NT2/D1 (cell line): Measurements from ENCODE around the gene POLR2J.
A peak's percentile ranks its signal among the peaks of the same experiment; 100 is the strongest.

Experiments used
- DNase-seq: peaks from one replicate; pipeline ENCODE4 v3.0.0-alpha.2; 2011; ENCODE audit warnings: low read depth, low spot score
- H3K27me3 ChIP-seq: 2 replicates; pipeline ENCODE4 v1.6.0; 2011; ENCODE audit warnings: mild to moderate bottlenecking; ENCODE audit not compliant: insufficient read length, insufficient read depth
- H3K36me3 ChIP-seq: 2 replicates; pipeline ENCODE4 v1.6.1; 2011; ENCODE audit warnings: mild to moderate bottlenecking, low read length, mixed read lengths; ENCODE audit not compliant: insufficient read depth, insufficient read length
- H3K4me1 ChIP-seq: 2 replicates; pipeline ENCODE4 v1.5.1; 2011; ENCODE audit not compliant: insufficient read depth, insufficient read length
- H3K4me3 ChIP-seq: 2 replicates; pipeline ENCODE4 v1.5.1; 2011; ENCODE audit warnings: low read depth; ENCODE audit not compliant: insufficient read length
- H3K9ac ChIP-seq: 2 replicates; pipeline ENCODE4 v1.6.0; 2011; ENCODE audit warnings: low read depth; ENCODE audit not compliant: insufficient read length
- H3K9me3 ChIP-seq: 2 replicates; pipeline ENCODE4 v1.5.1; 2011; ENCODE audit warnings: mild to moderate bottlenecking, low read length; ENCODE audit not compliant: insufficient read depth
- SUZ12 ChIP-seq: IDR thresholded peaks from 2 replicates; pipeline ENCODE4 v1.6.1; 2011; ENCODE audit not compliant: insufficient read length, insufficient read depth; ENCODE audit errors: extremely low read depth
- YY1 ChIP-seq: IDR thresholded peaks from 2 replicates; pipeline ENCODE4 v1.6.1; 2011; ENCODE audit not compliant: insufficient read length, insufficient read depth
- ZNF274 ChIP-seq: IDR thresholded peaks from 2 replicates; pipeline ENCODE4 v1.6.1; 2011; ENCODE audit warnings: mild to moderate bottlenecking, low read depth, low read length

The POLR2J gene

DNA sequence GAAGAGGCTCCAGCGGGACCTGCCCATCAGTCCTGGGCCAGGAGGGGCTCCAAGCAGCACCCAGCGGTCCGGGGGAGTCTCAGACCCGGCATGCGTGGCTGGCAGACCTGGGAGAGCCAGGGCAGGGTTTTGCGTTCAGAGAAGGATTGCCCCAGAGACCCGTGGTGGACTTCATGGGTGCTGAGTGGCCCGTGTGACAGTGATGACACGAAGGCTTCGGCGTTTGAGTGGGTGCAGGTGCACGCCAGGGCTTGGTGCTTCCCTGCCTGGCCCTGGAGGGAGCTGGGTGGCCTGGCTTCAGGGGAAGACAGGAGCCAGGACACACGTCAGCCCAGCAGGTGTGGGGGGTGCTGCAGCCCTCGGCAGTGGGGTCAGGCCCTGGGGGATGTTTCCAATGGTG is 31.4 kb downstream of the POLR2J start:
- no peak for DNase-seq
- Histone ChIP-seq H3K9me3 (no peaks in the 10 kb centered on the region), H3K9ac (peak overlapping the region; percentile 11), H3K27me3 (no peaks in the 10 kb centered on the region), H3K4me3 (no peak overlapping the region), H3K4me1 (peaks cover 8% of the 10 kb centered on the region), H3K36me3 (peaks cover 29% of the 10 kb centered on the region)
- TF ChIP-seq ZNF274, result no peak
- no peak for TF ChIP-seq YY1
- no peak for TF ChIP-seq SUZ12

GRCh38 chr7:102446387-102447156 is 32.1 kb downstream of the POLR2J start:
- TF ChIP-seq ZNF274 (no peak), YY1 (no peak), SUZ12 (no peak)
- Histone ChIP-seq H3K4me1 (peaks cover 8% of the 10 kb centered on the region), H3K36me3 (peaks cover 36% of the 10 kb centered on the region), H3K4me3 (no peak overlapping the region), H3K9me3 (no peaks in the 10 kb centered on the region), H3K27me3 (no peaks in the 10 kb centered on the region), H3K9ac (no peak overlapping the region)
- DNase-seq, result no peak

DNA sequence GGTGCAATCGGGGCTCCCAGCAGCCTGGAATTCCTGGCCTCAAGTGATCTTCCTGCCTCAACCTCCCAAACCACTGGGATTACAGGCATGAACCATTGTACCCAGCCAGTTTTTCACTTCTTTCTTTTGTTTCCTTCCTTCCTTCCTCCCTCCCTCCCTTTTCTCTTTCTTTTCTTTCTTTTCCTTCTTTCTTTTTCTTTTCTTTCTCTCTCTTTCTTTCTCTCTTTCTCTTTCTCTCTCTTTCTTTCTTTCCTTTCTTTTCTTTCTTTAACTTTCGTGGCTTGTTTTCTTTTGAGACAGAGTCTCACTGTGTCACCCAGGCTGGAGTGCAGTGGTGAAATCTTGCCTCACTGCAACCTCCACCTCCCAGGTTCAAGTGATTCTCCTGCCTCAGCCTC is 33.0 kb downstream of the POLR2J start:
- Histone ChIP-seq H3K36me3 (peaks cover 37% of the 10 kb centered on the region), H3K4me1 (peaks cover 8% of the 10 kb centered on the region), H3K9me3 (no peaks in the 10 kb centered on the region), H3K9ac (no peak overlapping the region), H3K27me3 (no peaks in the 10 kb centered on the region), H3K4me3 (no peak overlapping the region)
- DNase-seq, result no peak
- TF ChIP-seq YY1 (no peak), ZNF274 (no peak), SUZ12 (no peak)

- no peak for DNase-seq
- peaks cover 8% of the 10 kb centered on the region for H3K4me1 ChIP-seq
- H3K4me3 ChIP-seq, result no peak overlapping the region
- no peak overlapping the region for H3K9ac ChIP-seq
- H3K27me3 ChIP-seq, result no peaks in the 10 kb centered on the region
- TF ChIP-seq SUZ12 (no peak), ZNF274 (no peak), YY1 (no peak)
- H3K36me3 ChIP-seq, result peaks cover 37% of the 10 kb centered on the region
- no peaks in the 10 kb centered on the region for H3K9me3 ChIP-seq
Observed at GRCh38 chr7:102444961-102445673, 33.6 kb downstream of the POLR2J start.

DNA sequence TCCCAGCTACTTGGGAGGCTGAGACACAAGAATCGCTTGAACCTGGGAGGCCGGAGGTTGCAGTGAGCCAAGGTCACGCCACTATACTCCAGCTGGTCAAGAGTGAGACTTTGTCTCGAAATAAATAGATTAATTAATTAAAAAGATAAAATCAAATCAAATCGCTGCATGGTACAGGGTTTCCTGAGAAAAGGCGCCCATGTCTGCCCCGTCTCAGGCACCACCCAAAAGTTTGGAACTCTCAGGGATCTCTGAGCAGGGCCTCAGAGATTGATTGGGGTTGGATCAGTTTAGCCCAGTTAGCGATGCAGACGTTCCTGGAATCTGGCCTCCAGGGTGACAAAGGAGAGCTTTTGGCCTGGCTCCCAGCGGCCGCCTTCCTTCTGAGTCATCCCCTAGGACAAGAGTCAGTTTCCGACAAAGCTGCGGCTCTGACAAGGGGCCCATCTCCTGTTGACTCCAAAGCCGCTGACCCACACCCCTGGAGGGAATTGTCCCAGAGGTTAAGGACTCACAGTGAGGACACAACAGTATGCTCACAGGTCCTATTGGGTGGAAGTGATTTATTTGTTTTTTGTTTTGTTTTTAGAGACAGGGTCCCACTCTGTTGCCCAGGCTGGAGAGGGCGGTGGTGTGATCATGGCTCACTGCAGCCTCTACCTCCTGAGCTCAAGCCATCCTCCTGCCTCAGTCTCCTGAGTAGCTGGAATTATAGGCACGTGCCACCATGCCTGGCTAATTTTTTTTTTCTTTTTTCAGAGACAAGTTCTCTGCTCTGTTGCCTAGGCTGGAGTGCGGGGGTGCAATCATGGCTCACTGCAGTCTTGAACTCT is 38.5 kb downstream of the POLR2J start:
- no peak for TF ChIP-seq ZNF274
- TF ChIP-seq SUZ12, result no peak
- TF ChIP-seq YY1, result no peak
- H3K9me3 ChIP-seq, result no peaks in the 10 kb centered on the region
- H3K4me3 ChIP-seq, result no peak overlapping the region
- H3K4me1 ChIP-seq, result no peaks in the 10 kb centered on the region
- H3K36me3 ChIP-seq, result peaks cover 35% of the 10 kb centered on the region
- peak; percentile 87 for DNase-seq
- no peak overlapping the region for H3K9ac ChIP-seq
- no peaks in the 10 kb centered on the region for H3K27me3 ChIP-seq

DNA sequence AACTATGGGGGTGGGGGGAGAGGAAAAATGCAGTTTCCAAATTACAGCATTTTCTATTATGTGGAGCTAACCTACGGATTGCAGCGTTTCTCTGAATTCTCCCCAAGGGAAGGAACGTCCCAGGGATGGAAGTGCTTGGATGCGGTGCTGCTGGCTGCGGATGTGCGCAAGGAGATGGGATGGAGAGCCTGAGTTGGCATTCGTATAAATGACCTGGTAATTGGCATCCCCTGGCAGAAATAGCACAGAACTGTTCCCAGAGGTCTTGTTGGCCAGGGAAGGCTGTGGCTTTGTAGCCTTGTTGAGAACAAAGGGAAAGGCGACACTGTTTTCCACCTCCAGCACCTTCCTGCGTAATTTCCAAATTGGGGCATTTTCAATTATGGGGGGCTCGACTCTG is 42.6 kb downstream of the POLR2J start:
- Histone ChIP-seq H3K27me3 (no peaks in the 10 kb centered on the region), H3K9ac (no peak overlapping the region), H3K9me3 (no peaks in the 10 kb centered on the region), H3K36me3 (peaks cover 20% of the 10 kb centered on the region), H3K4me1 (peaks cover 7% of the 10 kb centered on the region), H3K4me3 (no peak overlapping the region)
- DNase-seq, result no peak
- no peak for TF ChIP-seq ZNF274
- no peak for TF ChIP-seq SUZ12
- TF ChIP-seq YY1, result no peak
